Left cardiac atrium (tissue), 4 donors: Measurements from ENCODE around the gene IQSEC2. TPM values are rescaled to one million over a fixed set of nuclear protein-coding genes. Genes with fewer than 3 reads are reported as not detected.

Experiments used
- ATAC-seq, 2 donors: fragments of 200-7000 bp; cut with Tn5 transposase; one replicate each; pipeline ENCODE4 v1.9.1; 2020; ENCODE audit warnings: mild to moderate bottlenecking in 2 of 2, moderate library complexity in 2 of 2
- DNase-seq: peaks from one replicate; pipeline ENCODE4 v3.0.0-alpha.2; 2020
- intact Hi-C, 2 donors: fragments of 100-400 bp; cut with DNase I; formaldehyde crosslinking; loops; one replicate each; pipeline versions ENCODE4 v1.14.1 to v1.15.1; 2022 to 2023
- total RNA-seq, 2 donors: library from RNA; stranded (reverse); fragmentation: NEBNext Ultra II Directional; extraction: Animal tissue kit (Norgen Biotek cat#: 25700); gene quantifications; one replicate each; pipeline ENCODE4 v1.2.1, GENCODE V29; 2021
- donor health status: DM: no; HTN: yes; CAD: no.
- donor health status: DM: no; HTN: yes; CAD: no; lungs with severe emphysema.
- donor health status: DM: yes; HTN: yes; CAD: no.
- donor health status: Dilated cardiomyopathy.

Gene IQSEC2
- total RNA-seq, 2 donors from 2014 or later = 9.1 to 10.8 TPM

DNA sequence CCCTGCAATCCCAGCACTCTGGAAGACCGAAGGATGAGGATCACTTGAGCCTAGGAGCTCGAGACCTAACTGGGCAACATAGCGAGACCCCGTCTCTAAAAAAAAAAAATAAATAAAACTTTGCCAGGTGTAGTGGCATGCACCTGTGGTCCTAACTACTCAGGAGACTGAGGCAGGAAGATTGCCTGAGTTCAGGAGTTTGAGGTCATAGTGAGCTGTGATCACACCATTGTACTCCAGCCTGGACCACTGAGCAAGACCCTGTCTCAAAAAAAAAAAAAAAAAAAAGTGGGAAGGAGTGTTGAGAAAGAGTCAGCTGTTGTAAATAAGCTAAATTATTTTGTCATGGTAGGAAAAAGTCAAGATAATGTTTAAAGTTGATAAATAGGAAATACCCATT, 27.5 kb upstream of the IQSEC2 start:
- intact Hi-C loops = no loop called here
- DNase-seq (no peak), ATAC-seq (no peak)

DNA sequence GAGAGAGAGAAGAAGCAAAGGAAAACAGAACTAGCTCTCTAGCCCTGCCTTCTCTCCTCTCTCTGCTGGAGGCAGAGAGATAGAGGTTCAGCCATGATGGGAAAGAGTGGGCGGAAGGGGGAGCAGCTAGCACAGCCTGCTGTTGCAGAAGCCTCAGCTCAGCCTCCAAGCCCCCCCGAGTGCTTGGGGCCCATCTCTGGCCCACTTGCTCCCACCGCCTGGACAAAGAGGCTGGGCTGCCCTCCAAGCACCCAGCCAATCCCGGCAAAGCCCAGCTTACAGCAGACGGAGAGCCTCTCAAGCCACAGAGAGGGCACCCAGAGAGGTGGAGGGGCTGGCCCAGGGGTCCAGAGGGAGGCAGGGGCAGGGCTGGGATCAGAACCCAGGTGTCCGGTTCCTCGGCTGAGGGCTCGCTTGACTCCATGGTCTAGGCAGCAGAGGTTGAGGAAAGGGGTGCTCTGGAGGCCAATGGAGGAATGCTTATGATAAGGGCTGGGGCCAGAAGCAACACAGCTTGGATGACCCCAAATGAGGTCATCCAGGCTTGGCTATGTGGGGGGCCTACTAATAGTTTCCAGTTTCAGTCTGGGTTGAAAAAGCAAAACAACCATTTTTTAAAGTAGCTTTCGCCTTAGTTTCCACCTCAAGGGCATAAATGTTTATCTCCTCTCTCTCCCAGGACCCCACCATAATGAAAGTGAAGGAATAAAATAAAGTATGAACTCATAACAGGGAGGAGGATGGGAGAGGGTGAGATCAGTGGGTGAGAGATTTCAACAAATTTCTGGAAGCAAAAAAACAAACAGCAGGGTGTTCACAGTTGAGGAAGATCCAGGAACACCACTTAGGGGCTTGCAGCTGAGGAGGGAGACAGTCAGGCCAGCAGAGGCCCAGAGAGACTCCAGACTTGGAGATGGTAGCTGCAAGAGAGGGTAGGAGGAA, 24.9 kb upstream of the IQSEC2 start:
- intact Hi-C loops = no loop called here
- DNase-seq (no peak), ATAC-seq (peak in 1 of 2 donors; percentile 47)

- no peak for ATAC-seq
- intact Hi-C loops = no loop called here
- DNase-seq = no peak
Observed at GRCh38 chrX:53305219-53305995, 24.0 kb upstream of the IQSEC2 start.

- DNase-seq (no peak), ATAC-seq (no peak)
- intact Hi-C loops = no loop called here
Observed at GRCh38 chrX:53303195-53303594, 21.8 kb upstream of the IQSEC2 start.

DNA sequence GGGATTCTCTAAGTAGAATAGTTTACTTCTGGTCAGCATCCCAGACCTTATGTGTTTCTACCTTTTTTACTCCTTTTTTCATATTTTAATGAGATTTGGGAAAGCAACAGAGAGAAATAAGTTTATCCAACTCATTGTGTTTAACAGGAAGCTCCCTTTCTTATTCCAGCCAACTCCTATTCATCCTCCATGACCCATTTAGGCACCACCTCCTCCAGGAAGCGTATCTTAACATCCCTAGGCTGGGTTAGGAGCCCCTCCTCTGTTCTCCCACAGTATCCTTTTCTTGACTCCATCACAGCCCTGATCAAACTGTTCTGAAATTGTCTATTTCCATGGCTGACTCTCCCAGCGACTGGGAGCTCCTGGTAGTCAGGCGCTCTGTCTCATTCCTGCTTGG, 18.8 kb upstream of the IQSEC2 start:
- ATAC-seq = no peak
- DNase-seq = no peak
- intact Hi-C loops = no loop called here

- DNase-seq (no peak), ATAC-seq (no peak)
- intact Hi-C loops = no loop called here
Observed at GRCh38 chrX:53294024-53294648, 12.8 kb upstream of the IQSEC2 start.

- intact Hi-C loops = no loop called here
- DNase-seq (no peak), ATAC-seq (no peak)
Observed at GRCh38 chrX:53291596-53291995, 10.2 kb upstream of the IQSEC2 start.

DNA sequence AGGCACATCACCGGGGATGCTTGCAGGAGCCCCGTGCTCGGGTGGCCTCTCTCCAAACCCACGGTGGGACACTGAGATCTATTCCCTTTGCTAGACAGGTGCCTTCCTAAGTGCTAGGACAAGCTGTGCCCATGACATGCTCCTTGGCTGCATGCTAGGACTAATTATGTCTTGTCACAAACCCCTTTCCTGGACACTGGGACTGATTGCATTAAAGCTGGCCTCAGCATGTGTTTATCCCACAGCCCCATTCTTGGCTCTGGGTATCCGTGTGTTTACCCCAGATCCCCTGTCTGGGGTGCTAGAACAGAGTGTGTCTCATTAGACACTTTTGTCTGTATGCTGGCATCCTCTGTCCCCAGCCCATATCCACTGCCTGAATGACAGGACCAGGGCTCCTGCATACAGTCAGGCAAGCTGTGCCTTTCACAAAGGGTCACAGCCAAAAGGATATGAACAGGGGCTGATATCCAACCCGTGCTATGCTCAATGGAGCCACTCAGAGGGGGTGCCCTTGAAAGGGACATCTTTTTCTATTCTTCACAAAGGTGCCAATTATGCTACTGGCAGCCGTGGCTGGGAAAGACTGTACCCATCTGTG, 9.2 kb upstream of the IQSEC2 start:
- ATAC-seq (no peak), DNase-seq (no peak)
- intact Hi-C loops = no loop called here

- intact Hi-C loops = no loop called here
- peak; percentile 55 for DNase-seq
- peak; percentile 61 to 72 for ATAC-seq
Observed at GRCh38 chrX:53288189-53288588, 6.8 kb upstream of the IQSEC2 start.

- DNase-seq = peak; percentile 73
- peak; percentile 83 to 94 for ATAC-seq
- intact Hi-C loops = no loop called here
Observed at GRCh38 chrX:53287493-53288138, 6.2 kb upstream of the IQSEC2 start.

GRCh38 chrX:53286171-53286570, 4.8 kb upstream of the IQSEC2 start:
- ATAC-seq (no peak), DNase-seq (no peak)
- intact Hi-C loops = no loop called here

- ATAC-seq (no peak), DNase-seq (no peak)
- intact Hi-C loops = no loop called here
Observed at GRCh38 chrX:53285591-53285990, 4.2 kb upstream of the IQSEC2 start.

DNA sequence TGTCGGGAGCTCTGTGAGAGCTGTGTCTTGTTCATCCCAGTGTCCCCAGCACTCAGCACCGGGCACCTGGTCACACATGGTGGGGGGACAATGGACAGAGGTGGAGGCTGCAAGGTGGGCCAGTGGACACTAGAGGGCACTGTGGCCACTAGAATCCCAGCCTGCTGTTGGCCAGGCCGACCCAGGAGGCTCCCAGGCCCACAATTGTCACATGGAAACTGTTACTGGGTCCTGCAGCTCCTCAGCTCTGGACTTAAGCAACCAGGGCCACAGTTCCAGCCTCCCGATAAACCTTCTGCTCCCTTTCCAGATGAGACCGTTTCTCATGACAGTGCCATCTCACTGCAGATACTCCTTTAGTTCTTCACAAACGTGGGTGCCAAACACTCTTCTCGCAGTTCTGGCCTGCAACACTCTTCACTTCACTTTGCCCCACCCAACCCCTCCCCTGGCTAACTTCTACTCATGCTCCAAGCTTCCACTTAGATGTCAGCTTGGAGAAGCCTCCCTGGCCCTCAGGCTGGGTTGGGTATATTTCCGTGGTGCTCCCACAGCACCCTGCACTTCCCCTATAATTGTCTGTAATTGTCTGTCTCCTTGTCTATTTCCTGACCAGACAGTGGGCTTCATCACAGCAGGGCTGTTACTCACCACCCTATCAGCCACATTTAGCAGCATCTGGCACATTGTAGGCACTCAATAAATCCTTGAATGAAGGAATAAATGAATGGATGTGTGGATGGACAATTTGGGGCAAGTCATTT, 3.5 kb upstream of the IQSEC2 start:
- DNase-seq (peak; percentile 65), ATAC-seq (peak; percentile 18 to 35)
- intact Hi-C loops = no loop called here

DNA sequence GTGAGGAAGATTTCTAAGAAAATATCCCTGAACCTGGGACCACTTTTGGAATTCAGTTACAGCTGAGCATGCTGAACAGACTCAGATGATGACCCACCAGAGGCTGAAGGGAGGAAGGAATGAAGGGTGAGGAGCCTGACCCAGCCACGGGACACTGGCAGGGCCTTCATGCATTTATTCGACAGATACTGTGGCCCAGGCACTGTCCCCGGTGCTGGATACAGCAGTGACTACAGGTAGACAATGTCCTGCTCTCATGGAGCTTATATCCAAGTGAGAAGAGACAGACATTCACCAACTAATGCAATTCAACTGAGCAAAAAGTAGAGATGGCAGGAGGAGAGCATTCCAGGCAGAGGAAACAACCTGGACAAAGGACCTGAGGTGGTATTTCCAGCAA, 2.2 kb upstream of the IQSEC2 start:
- ATAC-seq = no peak
- DNase-seq = no peak
- intact Hi-C loops = no loop called here

DNA sequence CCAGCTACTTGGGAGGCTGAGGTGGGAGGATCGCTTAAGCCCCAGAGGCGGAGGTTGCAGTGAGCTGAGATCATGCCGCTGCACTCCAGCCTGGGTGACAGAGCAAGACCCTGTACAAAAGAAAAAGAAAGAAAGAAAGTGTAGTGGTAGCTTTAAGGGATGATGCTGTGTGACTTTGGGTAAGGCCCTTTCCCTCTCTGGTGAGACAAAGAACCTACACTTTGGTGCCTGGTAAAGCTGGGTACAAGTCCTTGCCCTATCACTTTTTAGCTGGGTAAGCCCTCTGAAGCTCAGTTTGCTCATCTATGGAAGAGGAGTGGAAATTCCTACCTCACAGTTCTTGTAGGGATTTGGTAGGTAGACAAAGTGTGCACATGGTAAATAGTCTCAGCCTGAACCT, 1.7 kb upstream of the IQSEC2 start:
- ATAC-seq (no peak), DNase-seq (no peak)
- intact Hi-C loops = no loop called here

DNA sequence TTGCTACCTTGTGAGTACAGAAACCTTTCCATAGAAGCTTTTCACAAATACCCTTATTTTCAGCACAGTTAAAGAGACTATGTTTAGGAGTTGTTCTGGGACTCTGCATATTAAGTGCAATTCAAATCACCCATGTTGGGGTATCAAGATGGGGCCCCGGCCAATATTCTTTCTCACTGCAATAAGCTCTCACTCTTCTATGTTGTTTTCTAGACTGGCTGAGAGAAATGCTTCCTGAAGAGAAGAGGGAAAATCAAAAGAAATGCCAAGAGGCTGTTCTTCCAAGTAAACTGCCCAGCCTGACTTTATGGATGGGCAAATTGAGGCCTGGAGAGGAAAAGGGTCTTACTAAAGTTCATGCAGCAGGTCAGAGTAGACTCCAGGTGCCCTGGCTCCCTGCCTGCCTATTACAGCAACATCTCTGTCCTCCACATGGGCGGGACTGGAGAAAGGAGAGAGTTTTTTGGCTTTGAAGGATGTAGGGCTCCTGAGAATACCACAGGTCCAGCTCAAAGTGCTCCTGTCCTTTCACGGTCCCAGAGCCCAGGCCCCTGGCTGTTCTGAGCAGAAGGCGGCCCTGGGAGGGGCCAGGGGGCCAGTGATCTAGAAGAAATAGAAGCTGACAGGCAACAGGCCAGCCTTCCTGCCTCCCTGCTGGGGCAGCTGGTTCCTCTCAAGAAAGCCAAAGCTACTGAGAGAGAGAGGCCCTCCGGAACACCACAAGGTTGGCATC, 745 bp upstream of the IQSEC2 start:
- peak in 1 of 2 donors; percentile 4 for ATAC-seq
- DNase-seq = no peak
- intact Hi-C loops = no loop called here
